ENCODE data around the gene UST. TPM values are rescaled to one million over a fixed set of nuclear protein-coding genes. Genes with fewer than 3 reads are reported as not detected.

UST gene, protein sequence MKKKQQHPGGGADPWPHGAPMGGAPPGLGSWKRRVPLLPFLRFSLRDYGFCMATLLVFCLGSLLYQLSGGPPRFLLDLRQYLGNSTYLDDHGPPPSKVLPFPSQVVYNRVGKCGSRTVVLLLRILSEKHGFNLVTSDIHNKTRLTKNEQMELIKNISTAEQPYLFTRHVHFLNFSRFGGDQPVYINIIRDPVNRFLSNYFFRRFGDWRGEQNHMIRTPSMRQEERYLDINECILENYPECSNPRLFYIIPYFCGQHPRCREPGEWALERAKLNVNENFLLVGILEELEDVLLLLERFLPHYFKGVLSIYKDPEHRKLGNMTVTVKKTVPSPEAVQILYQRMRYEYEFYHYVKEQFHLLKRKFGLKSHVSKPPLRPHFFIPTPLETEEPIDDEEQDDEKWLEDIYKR
- total RNA-seq (10 to 100 TPM; 14.9 to 16.0 TPM), polyA plus RNA-seq (ENCODE audit: insufficient read depth, low read depth, low replicate concordance) (14.9 TPM)
- long read RNA-seq, donor 1, full-length matches to known transcripts = 5 of 5 reads
- long read RNA-seq, donor 1, partial matches to known transcripts = 0 of 5 reads
- long read RNA-seq, donor 1, other reads (novel, unspliced or antisense) = 0 of 5 reads
- long read RNA-seq, donor 2, full-length matches to known transcripts = 3 of 3 reads
- long read RNA-seq, donor 2, partial matches to known transcripts = 0 of 3 reads
- long read RNA-seq, donor 2, other reads (novel, unspliced or antisense) = 0 of 3 reads

DNA sequence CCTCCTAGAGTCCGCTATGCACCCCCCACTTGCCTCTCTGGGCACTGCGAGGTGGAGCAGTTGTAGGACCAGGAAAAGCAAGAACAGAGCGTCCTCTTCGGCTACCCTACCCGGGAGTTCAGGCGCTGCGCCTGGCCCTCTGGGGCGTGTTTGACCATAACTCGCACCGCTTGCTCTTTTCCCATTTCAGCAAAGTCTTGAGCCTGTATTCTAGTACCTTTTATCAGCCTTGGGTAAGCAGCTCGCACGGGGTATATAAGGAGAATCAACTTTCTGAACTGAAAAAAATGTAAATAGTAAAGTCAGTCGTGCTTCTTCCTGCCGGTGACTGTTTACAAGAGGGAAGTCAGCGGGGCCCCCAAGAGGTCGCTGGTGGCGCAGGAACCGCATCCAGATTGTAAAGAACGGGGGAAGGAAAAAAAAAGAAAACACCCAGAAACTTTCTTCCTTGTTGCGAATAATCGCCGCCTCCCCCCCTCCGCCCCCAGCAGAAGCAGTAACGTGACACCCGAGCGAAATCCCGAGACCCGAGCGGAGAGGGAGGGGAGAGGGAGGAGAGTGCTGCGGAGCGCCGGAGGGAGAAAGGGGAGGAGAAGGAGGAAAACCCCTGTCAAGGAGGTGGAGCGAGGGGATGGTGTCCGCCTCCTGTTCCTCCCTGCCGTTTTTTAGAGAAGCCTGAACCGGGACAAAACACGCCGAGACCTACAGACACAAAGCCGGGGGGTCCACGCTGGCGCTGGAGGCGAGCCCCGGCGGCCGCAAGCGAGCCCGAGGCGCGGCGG lies at the start of gene UST:
Gene UST, plus strand, starts transcription at position 668 of the 782 bp plus-strand sequence. CDS start 401 bp downstream, outside the sequence.
- intact Hi-C loops (cut with DNase I; ENCODE audit: low total_unique reads) = loop anchor here (10.0 kb wide), 1 partner anchor 198 kb away; no protein-coding TSS in a partner anchor
- Histone ChIP-seq H3K4me3 (peak within 1 kb of the TSS; percentile 72 to 88), H3K9me3 (no peaks in the 10 kb centered on the region), H3K27ac (peak within 1 kb of the TSS; percentile 85 to 92), H3K27me3 (no peaks in the 10 kb centered on the region), H3K36me3 (ENCODE audit: low read depth, missing control alignments) (no peaks in the 10 kb centered on the region), H3K4me1 (peaks cover 7% of the 10 kb centered on the region)
- DNase-seq = peak; percentile 89
- 0% methylated on average over 37 to 50 of the region's 50 CpGs for whole genome bisulfite sequencing, 2 donors
- TF ChIP-seq, protein P1, sequence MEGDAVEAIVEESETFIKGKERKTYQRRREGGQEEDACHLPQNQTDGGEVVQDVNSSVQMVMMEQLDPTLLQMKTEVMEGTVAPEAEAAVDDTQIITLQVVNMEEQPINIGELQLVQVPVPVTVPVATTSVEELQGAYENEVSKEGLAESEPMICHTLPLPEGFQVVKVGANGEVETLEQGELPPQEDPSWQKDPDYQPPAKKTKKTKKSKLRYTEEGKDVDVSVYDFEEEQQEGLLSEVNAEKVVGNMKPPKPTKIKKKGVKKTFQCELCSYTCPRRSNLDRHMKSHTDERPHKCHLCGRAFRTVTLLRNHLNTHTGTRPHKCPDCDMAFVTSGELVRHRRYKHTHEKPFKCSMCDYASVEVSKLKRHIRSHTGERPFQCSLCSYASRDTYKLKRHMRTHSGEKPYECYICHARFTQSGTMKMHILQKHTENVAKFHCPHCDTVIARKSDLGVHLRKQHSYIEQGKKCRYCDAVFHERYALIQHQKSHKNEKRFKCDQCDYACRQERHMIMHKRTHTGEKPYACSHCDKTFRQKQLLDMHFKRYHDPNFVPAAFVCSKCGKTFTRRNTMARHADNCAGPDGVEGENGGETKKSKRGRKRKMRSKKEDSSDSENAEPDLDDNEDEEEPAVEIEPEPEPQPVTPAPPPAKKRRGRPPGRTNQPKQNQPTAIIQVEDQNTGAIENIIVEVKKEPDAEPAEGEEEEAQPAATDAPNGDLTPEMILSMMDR (IDR thresholded peaks at IDR 0.05) = peak in 2 of 3 experiments; percentile 15 to 36
- TF ChIP-seq POLR2A (IDR thresholded peaks at IDR 0.05) = peak; percentile 33

DNA sequence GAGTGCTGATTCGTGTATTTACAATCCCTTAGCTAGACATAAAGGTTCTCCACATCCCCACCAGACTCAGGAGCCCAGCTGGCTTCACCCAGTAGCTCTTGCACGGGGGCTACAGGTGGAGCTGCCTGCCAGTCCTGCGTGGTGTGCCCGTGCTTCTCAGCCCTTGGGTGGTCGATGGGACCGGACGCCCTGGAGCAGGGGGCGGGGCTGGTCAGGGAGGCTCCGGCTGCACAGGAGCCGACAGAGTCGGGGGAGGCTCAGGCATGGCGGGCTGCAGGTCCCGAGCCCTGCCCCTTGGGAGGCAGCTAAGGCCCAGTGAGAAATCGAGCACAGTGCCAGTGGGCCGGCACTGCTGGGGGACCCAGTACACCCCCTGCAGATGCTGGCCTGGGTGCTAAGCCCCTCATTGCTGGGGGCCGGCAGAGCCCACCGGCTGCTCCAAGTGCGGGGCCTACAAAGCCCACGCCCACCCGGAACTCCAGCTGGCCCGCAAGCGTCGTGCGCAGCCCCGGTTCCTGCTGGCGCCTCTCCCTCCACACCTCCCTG lies 48.9 kb upstream of the UST start:
- Histone ChIP-seq H3K36me3 (ENCODE audit: low read depth, missing control alignments) (no peaks in the 10 kb centered on the region), H3K27ac (no peak overlapping the region), H3K4me1 (peaks cover 4% of the 10 kb centered on the region), H3K9me3 (no peaks in the 10 kb centered on the region), H3K4me3 (peak overlapping the region; percentile 0 to 15), H3K27me3 (no peaks in the 10 kb centered on the region)
- no peak for DNase-seq
- TF ChIP-seq POLR2A (IDR thresholded peaks at IDR 0.05) = no peak
- TF ChIP-seq, protein P1 (IDR thresholded peaks at IDR 0.05) = no peak
- intact Hi-C loops (cut with DNase I; ENCODE audit: low total_unique reads) = no loop called here
- 61 to 80% methylated on average over 15 to 23 of the region's 26 CpGs for WGBS, 2 donors

DNA sequence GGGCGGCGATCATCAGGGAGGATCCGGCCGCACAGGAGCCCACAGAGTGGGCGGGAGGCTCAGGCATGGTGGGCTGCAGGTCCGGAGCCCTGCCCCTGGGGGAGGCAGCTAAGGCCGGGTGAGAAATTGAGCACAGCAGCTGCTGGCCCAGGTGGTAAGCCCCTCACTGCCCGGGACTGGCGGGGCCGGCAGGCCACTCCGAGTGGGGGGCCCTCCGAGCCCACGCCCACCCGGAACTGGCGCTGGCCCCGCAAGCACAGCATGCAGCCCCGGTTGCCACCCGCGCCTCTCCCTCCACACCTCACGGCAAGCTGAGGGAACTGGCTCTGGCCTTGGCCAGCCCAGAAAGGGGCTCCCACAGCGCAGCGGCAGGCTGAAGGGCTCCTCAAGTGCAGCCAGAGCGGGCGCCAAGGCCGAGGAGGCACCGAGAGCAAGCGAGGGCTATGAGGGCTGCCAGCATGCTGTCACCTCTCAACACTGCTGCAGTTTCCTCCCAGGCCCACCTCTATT lies 48.1 kb upstream of the UST start:
- DNase-seq = no peak
- intact Hi-C loops (cut with DNase I; ENCODE audit: low total_unique reads) = no loop called here
- H3K4me3 ChIP-seq = peak overlapping the region in 1 of 2 donors; percentile 15
- no peaks in the 10 kb centered on the region for H3K27me3 ChIP-seq
- H3K36me3 ChIP-seq (ENCODE audit: low read depth, missing control alignments) = no peaks in the 10 kb centered on the region
- 71 to 100% methylated on average over 1 to 16 of the region's 27 CpGs for WGBS, 2 donors
- H3K27ac ChIP-seq = no peak overlapping the region
- peaks cover 8% of the 10 kb centered on the region for H3K4me1 ChIP-seq
- TF ChIP-seq, protein P1 (IDR thresholded peaks at IDR 0.05) = no peak
- TF ChIP-seq POLR2A (IDR thresholded peaks at IDR 0.05) = no peak
- H3K9me3 ChIP-seq = no peaks in the 10 kb centered on the region

DNA sequence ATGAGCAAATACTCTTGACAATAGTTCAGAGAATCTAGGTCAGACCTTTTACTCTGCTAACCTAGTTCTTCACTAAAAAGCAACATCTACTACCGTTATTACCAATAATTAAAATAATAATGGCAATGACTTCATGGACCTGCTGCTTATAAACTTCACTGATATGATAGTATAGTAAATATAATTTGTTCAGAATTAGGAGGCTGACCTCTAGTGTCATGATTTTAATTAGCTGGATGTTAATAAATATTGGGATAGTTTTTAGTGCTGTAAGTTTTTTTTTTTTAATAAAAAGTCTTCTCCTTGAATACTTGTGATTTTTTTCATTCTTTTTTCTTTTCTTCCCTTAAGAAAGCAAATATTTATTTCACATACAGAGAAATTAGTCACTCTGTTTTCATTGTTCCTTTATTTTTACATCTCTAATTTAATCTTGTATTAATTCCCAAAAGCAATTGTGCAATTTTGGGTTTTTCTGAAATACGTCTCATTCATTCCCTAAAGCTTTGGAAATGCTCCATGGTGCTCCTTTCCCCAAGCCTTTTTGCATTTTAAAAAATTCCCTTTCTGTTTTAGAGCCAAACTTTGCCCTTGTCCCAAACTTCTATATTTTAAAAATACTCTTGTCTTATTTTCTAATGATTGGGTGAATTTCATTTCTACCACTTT lies 46.6 kb upstream of the UST start:
- Histone ChIP-seq H3K9me3 (no peaks in the 10 kb centered on the region), H3K27me3 (no peaks in the 10 kb centered on the region), H3K4me3 (no peak overlapping the region), H3K36me3 (ENCODE audit: low read depth, missing control alignments) (no peaks in the 10 kb centered on the region), H3K27ac (no peak overlapping the region), H3K4me1 (peaks cover 8% of the 10 kb centered on the region)
- intact Hi-C loops (cut with DNase I; ENCODE audit: low total_unique reads) = no loop called here
- TF ChIP-seq, protein P1 (IDR thresholded peaks at IDR 0.05) = no peak
- TF ChIP-seq POLR2A (IDR thresholded peaks at IDR 0.05) = no peak
- no peak for DNase-seq
- WGBS, 2 donors = 44 to 46% methylated on average over 2 of the region's 2 CpGs
